SK-N-SH (cell line): ENCODE data around the gene PPP2R5D. TPM values are rescaled to one million over a fixed set of nuclear protein-coding genes. Genes with fewer than 3 reads are reported as not detected.

Experiments used
- CTCF ChIA-PET: fragments of 300-600, 350-600 bp; formaldehyde crosslinking; extraction: SDS; loops from one replicate; lab custom pipeline; 2021; lab: Yijun Ruan, JAX
- POLR2A ChIA-PET: fragments of 350-600 bp; sonication (Branson Sonifier 250); formaldehyde crosslinking; extraction: SDS; loops from one replicate; lab custom pipeline; 2020; ENCODE audit warnings: antibody characterized with exemption, inconsistent platforms; lab: Yijun Ruan, JAX
- DNase-seq: peaks from one replicate; pipeline ENCODE4 v3.0.0; 2012
- H2AFZ ChIP-seq: fragments of 200-600 bp; sonication (generic); 2 replicates; pipeline ENCODE4 v1.8.1; 2016; ENCODE audit warnings: antibody characterized with exemption, mild to moderate bottlenecking, low read depth
- H3F3A ChIP-seq: fragments of 200-600 bp; sonication (generic); replicated peaks from 2 replicates; pipeline ENCODE3; 2016; ENCODE audit warnings: antibody characterized with exemption, mild to moderate bottlenecking; ENCODE audit not compliant: insufficient read depth
- H3K27ac ChIP-seq, 2 experiments: fragments of 200-500 bp in 1 of 2; fragments of 200-600 bp in 1 of 2; sonication (Bioruptor generic) in 1 of 2; sonication (generic), shearing (Covaris generic) in 1 of 2; 2 replicates each; pipeline versions ENCODE4 v1.5.1 to v1.6.1; 2014 to 2016; ENCODE audit warnings: low read depth in 2 of 2, inconsistent platforms in 1 of 2, low read length in 1 of 2, mild to moderate bottlenecking in 1 of 2, mixed read lengths in 1 of 2
- H3K27me3 ChIP-seq: fragments of 200-600 bp; sonication (generic), shearing (Covaris generic); 2 replicates; pipeline ENCODE4 v1.6.1; 2016; ENCODE audit warnings: mixed run types; ENCODE audit not compliant: insufficient read depth
- H3K36me3 ChIP-seq, 2 experiments: fragments of 200-500 bp in 1 of 2; fragments of 200-600 bp in 1 of 2; sonication (Bioruptor generic) in 1 of 2; sonication (generic) in 1 of 2; replicated peaks in 1 of 2; 2 replicates each; pipeline versions ENCODE3 to v1.5.1; 2014 to 2016; ENCODE audit warnings: low read length in 1 of 2, mild to moderate bottlenecking in 1 of 2; ENCODE audit not compliant: insufficient read depth in 2 of 2, control insufficient read depth in 1 of 2
- H3K4me1 ChIP-seq, 2 experiments: fragments of 200-500 bp in 1 of 2; fragments of 200-600 bp in 1 of 2; sonication (Bioruptor generic) in 1 of 2; sonication (generic), shearing (Covaris generic) in 1 of 2; 2 replicates each; pipeline versions ENCODE4 v1.5.1 to v1.6.1; 2014 to 2016; ENCODE audit warnings: low read depth in 1 of 2, low read length in 1 of 2, mixed run types in 1 of 2; ENCODE audit not compliant: insufficient read depth in 2 of 2, control insufficient read depth in 1 of 2
- H3K4me2 ChIP-seq: fragments of 200-600 bp; sonication (generic), shearing (Covaris generic); 2 replicates; pipeline ENCODE4 v1.6.1; 2017; ENCODE audit warnings: mixed run types
- H3K4me3 ChIP-seq, 2 experiments: fragments of 200-500 bp in 1 of 2; fragments of 200-600 bp in 1 of 2; sonication (Bioruptor generic) in 1 of 2; sonication (generic), shearing (Covaris generic) in 1 of 2; 2 replicates each; pipeline versions ENCODE4 v1.5.1 to v1.8.1; 2014 to 2016; ENCODE audit warnings: low read depth in 2 of 2, inconsistent platforms in 1 of 2, low read length in 1 of 2, mild to moderate bottlenecking in 1 of 2, mixed read lengths in 1 of 2, moderate library complexity in 1 of 2
- H3K79me2 ChIP-seq: fragments of 200-600 bp; sonication (generic); 2 replicates; pipeline ENCODE4 v1.8.1; 2017; ENCODE audit warnings: mild to moderate bottlenecking; ENCODE audit not compliant: insufficient read depth
- H3K9ac ChIP-seq: fragments of 200-600 bp; sonication (generic); 2 replicates; pipeline ENCODE4 v1.6.1; 2017; ENCODE audit warnings: mixed run types
- H3K9me2 ChIP-seq: fragments of 200-600 bp; sonication (generic); 2 replicates; pipeline ENCODE4 v1.6.1; 2017; ENCODE audit warnings: mixed run types
- H3K9me3 ChIP-seq: fragments of 200-600 bp; sonication (generic); 2 replicates; pipeline ENCODE4 v1.6.1; 2017; ENCODE audit warnings: mixed run types, mild to moderate bottlenecking, moderate library complexity
- H4K20me1 ChIP-seq: fragments of 200-600 bp; sonication (generic); 2 replicates; pipeline ENCODE4 v1.6.1; 2017; ENCODE audit warnings: mild to moderate bottlenecking, mixed run types; ENCODE audit not compliant: insufficient read depth
- EZH2phosphoT487 ChIP-seq: fragments of 200-600 bp; sonication (generic); IDR thresholded peaks from 2 replicates; pipeline ENCODE4 v1.6.1; 2017; ENCODE audit warnings: low read depth, mixed run types, mild to moderate bottlenecking, antibody characterized with exemption, moderate library complexity, borderline replicate concordance
- YY1 ChIP-seq: IDR thresholded peaks from 2 replicates; pipeline ENCODE4 v1.4.0; 2012; ENCODE audit warnings: low read depth, mild to moderate bottlenecking
- WGBS: methylation state at CpG from one replicate; pipeline ENCODE4 v1.1.6; 2017; ENCODE audit warnings: low lambda C conversion rate; 5-methylcytosine and 5-hydroxymethylcytosine counted together
- polyA plus RNA-seq, 3 experiments: library from polyadenylated mRNA; depleted of rRNA; stranded (reverse); fragments of >200 nt; gene quantifications; 2 replicates each; pipeline ENCODE4 v1.2.3, GENCODE V29; 2012
- TF ChIP-seq, protein P1 (sequence below): IDR thresholded peaks from 2 replicates; pipeline ENCODE4 v1.6.1; 2012; ENCODE audit warnings: mild to moderate bottlenecking, low read depth, low read length, moderate library complexity
- TF ChIP-seq, protein P2 (sequence below): fragments of 150-350 bp; IDR thresholded peaks from 2 replicates; pipeline ENCODE4 v1.6.1; 2016; ENCODE audit warnings: mild to moderate bottlenecking, low read depth, low read length
- TF ChIP-seq, protein P3 (sequence below): IDR thresholded peaks from 2 replicates; pipeline ENCODE4 v1.4.0; 2012; ENCODE audit warnings: low read depth

PPP2R5D gene
- polyA plus RNA-seq, 1 of the 3 experiments (the other 2 are of a cell fraction) = 37.6 TPM

DNA sequence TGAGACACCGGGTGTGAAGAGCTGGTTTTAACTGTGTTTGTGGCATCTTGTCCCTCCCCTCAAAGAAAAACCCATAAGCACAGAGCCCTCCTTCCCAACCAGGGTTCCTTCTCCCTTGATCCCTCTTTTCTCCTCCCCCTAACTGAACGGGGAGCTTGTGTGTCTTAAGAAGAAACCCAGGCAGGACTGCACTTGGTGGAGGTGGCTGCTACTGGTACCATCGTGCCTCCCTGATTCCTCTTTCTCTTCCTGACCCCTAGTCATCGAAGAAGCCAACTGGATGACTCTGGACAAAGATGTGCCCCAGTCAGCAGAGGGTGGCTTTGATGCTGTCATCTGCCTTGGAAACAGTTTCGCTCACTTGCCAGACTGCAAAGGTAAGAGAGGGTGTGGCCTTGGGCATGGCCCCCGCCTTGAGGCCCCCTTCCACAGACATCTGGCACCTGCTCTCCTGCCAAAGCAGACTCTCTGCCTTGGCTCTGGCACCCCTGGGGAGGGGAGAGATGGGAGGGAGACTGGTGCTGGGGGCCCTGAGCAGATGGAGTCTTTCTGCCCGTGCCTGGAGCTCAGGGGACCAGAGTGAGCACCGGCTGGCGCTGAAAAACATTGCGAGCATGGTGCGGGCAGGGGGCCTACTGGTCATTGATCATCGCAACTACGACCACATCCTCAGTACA, 21.7 kb upstream of the PPP2R5D start (continued):
- TF ChIP-seq, protein P1, sequence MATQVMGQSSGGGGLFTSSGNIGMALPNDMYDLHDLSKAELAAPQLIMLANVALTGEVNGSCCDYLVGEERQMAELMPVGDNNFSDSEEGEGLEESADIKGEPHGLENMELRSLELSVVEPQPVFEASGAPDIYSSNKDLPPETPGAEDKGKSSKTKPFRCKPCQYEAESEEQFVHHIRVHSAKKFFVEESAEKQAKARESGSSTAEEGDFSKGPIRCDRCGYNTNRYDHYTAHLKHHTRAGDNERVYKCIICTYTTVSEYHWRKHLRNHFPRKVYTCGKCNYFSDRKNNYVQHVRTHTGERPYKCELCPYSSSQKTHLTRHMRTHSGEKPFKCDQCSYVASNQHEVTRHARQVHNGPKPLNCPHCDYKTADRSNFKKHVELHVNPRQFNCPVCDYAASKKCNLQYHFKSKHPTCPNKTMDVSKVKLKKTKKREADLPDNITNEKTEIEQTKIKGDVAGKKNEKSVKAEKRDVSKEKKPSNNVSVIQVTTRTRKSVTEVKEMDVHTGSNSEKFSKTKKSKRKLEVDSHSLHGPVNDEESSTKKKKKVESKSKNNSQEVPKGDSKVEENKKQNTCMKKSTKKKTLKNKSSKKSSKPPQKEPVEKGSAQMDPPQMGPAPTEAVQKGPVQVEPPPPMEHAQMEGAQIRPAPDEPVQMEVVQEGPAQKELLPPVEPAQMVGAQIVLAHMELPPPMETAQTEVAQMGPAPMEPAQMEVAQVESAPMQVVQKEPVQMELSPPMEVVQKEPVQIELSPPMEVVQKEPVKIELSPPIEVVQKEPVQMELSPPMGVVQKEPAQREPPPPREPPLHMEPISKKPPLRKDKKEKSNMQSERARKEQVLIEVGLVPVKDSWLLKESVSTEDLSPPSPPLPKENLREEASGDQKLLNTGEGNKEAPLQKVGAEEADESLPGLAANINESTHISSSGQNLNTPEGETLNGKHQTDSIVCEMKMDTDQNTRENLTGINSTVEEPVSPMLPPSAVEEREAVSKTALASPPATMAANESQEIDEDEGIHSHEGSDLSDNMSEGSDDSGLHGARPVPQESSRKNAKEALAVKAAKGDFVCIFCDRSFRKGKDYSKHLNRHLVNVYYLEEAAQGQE = no peak

DNA sequence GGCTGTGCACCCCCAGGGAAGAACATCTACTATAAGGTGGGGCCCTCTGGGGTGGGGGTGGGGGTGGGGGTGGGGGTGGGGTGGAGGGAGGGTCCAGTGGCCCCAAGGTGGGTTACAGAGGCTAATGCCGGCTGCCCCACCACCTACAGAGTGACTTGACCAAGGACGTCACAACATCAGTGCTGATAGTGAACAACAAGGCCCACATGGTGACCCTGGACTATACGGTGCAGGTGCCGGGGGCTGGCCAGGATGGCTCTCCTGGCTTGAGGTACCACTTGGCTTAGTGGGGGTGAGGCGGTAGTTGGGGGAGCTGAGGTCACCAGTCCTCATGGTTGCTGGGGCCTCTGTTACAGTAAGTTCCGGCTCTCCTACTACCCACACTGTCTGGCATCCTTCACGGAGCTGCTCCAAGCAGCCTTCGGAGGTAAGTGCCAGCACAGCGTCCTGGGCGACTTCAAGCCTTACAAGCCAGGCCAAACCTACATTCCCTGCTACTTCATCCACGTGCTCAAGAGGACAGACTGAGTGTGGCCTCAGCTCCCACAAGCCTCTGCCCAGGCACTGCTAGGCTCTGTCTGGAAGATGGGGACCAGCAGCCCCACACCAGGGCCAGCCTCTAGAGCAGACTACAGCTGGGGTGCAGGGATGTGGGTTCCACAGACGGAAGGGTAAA, 21.1 kb upstream of the PPP2R5D start:
- TF ChIP-seq YY1 (no peak), EZH2phosphoT487 (no peak)
- TF ChIP-seq, protein P2, sequence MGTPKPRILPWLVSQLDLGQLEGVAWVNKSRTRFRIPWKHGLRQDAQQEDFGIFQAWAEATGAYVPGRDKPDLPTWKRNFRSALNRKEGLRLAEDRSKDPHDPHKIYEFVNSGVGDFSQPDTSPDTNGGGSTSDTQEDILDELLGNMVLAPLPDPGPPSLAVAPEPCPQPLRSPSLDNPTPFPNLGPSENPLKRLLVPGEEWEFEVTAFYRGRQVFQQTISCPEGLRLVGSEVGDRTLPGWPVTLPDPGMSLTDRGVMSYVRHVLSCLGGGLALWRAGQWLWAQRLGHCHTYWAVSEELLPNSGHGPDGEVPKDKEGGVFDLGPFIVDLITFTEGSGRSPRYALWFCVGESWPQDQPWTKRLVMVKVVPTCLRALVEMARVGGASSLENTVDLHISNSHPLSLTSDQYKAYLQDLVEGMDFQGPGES = no peak
- TF ChIP-seq, protein P3, sequence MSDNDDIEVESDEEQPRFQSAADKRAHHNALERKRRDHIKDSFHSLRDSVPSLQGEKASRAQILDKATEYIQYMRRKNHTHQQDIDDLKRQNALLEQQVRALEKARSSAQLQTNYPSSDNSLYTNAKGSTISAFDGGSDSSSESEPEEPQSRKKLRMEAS = no peak
- TF ChIP-seq, protein P1 = no peak
- Histone ChIP-seq H3K36me3 (peaks cover 0 to 30% of the 10 kb centered on the region in 2 experiments), H3K27me3 (no peaks in the 10 kb centered on the region), H3K4me2 (no peak overlapping the region), H3K4me3 (no peak overlapping the region), H4K20me1 (no peaks in the 10 kb centered on the region), H3K9me2 (no peaks in the 10 kb centered on the region), H3F3A (no peaks in the 10 kb centered on the region), H3K79me2 (no peaks in the 10 kb centered on the region), H3K4me1 (peaks cover 0 to 7% of the 10 kb centered on the region in 2 experiments; a peak in 1 of 4 replicates), H3K9ac (no peak overlapping the region), H3K9me3 (no peaks in the 10 kb centered on the region), H2AFZ (no peak overlapping the region), H3K27ac (no peak overlapping the region)
- POLR2A ChIA-PET = interaction anchor here (2.1 kb wide), 1 partner anchor 15 kb away, joined by 4 read pairs; the partner anchor contains the start of gene PEX6
- CTCF ChIA-PET = interaction anchor here (0.8 to 1.9 kb wide), 4 partner anchors 9 to 46 kb away, joined by 4 to 6 read pairs (median 5); partner anchors contain the start of gene PEX6
- WGBS = 85% methylated on average over 11 of the region's 12 CpGs
- no peak for DNase-seq
